ENCODE results near the gene ST6GALNAC1. TPM values are rescaled to one million over a fixed set of nuclear protein-coding genes. Genes with fewer than 3 reads are reported as not detected.

ST6GALNAC1 gene
- not detected in 2 replicates for total RNA-seq

GRCh38 chr17:76643553-76644148, at the start of gene ST6GALNAC1:
TSS of gene ST6GALNAC1 (minus strand) at chr17:76643757. CDS start at chr17:76643638, 119 bp downstream.

DNA sequence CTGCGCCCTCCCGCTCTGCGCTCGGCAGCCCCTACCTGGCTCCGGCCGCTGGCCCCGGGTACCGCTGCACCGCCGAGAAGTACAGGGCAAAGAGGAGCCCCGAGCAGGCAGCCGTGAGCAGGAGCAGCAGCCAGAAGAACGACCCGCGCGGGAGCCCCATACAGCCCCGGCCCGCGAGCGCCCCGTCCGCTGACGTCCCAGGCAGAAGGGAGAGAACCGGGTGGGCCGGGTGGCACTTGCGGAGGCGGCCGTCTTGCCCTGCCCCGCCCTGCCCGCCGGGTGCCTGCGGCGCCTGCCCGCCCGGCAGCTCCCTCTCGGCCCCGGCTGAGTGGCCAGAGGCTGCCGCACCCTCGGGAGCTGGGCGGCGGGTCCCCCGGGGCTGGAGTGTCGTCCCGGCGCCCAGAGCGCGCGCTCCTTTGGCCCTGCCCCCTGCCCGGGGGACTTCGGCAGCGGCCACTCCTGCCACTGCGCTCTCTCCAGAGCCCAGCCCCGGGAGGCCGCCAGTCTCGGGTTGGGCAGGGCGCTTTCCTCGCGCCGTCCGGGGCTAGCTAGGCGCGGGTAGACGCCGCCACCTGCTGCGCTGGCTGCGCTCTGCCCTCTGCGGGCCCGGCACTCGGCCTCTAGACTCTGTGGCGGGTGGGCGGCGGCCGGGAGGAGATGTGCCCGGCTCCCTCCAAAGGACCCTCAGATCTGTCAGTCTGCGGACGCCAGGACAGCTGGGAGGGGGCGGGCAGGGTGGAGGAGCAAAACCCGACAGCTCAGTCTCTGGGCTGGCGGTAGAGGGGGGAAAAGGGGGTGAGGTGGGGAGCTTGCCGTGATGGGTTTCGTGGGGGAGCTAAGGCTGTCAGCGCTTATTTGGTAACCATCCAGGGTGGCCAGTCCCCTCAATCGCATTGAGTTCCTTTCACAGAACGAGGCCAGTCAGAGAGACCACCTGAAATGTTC, 57.6 kb downstream of the ST6GALNAC1 start, which contains the start of gene ST6GALNAC2:
Gene ST6GALNAC2 (minus strand): TSS at position 212 of the 945 bp plus-strand sequence. CDS start 52 bp downstream, at position 160.

Other genes with a start within 250 kb of the ST6GALNAC1 start
- 17.5 and 28.4 TPM in 2 replicates for gene UBE2O, start 190.6 kb downstream of the ST6GALNAC1 start, total RNA-seq
- not detected in 2 replicates for gene AANAT, start 176.2 kb downstream of the ST6GALNAC1 start, total RNA-seq
- 3.1 and 8.2 TPM in 2 replicates for gene RHBDF2, start 142.3 kb downstream of the ST6GALNAC1 start, total RNA-seq
- 25.1 and 65.4 TPM in 2 replicates for gene CYGB, start 106.0 kb downstream of the ST6GALNAC1 start, total RNA-seq
- gene PRCD, start 103.7 kb downstream of the ST6GALNAC1 start, total RNA-seq = 1.9 and 11.0 TPM in 2 replicates
- gene ST6GALNAC2, start 57.9 kb downstream of the ST6GALNAC1 start, total RNA-seq = 0.96 and 1.1 TPM in 2 replicates
- 267 and 920 TPM in 2 replicates for gene MXRA7, start 67.2 kb upstream of the ST6GALNAC1 start, total RNA-seq
- gene JMJD6, start 82.8 kb upstream of the ST6GALNAC1 start, total RNA-seq = 36.1 and 46.8 TPM in 2 replicates
- gene METTL23, start 83.1 kb upstream of the ST6GALNAC1 start, total RNA-seq = 25.5 and 25.7 TPM in 2 replicates
- 82.3 and 204 TPM in 2 replicates for gene SRSF2, start 93.6 kb upstream of the ST6GALNAC1 start, total RNA-seq
- gene MFSD11, start 94.4 kb upstream of the ST6GALNAC1 start, total RNA-seq = 24.3 and 36.1 TPM in 2 replicates
- 0.28 and 0.38 TPM in 2 replicates for gene MGAT5B, start 224.6 kb upstream of the ST6GALNAC1 start, total RNA-seq